ENCODE data around the gene WDR48.

WDR48 gene

GRCh38 chr3:39109086-39109485 lies 57.3 kb downstream of the WDR48 start:
- no peak for DNase-seq (ENCODE audit: low read depth in 2 of 2)
- H3K4me3 ChIP-seq (replicated peaks in 1 of 2; ENCODE audit: low read depth in 2 of 2, low read length in 2 of 2), result no peak overlapping the region
- TF ChIP-seq, protein P1, sequence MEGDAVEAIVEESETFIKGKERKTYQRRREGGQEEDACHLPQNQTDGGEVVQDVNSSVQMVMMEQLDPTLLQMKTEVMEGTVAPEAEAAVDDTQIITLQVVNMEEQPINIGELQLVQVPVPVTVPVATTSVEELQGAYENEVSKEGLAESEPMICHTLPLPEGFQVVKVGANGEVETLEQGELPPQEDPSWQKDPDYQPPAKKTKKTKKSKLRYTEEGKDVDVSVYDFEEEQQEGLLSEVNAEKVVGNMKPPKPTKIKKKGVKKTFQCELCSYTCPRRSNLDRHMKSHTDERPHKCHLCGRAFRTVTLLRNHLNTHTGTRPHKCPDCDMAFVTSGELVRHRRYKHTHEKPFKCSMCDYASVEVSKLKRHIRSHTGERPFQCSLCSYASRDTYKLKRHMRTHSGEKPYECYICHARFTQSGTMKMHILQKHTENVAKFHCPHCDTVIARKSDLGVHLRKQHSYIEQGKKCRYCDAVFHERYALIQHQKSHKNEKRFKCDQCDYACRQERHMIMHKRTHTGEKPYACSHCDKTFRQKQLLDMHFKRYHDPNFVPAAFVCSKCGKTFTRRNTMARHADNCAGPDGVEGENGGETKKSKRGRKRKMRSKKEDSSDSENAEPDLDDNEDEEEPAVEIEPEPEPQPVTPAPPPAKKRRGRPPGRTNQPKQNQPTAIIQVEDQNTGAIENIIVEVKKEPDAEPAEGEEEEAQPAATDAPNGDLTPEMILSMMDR (IDR thresholded peaks at IDR 0.05; ENCODE audit: low read depth, low read length), result no peak

- TF ChIP-seq, protein P1 (IDR thresholded peaks at IDR 0.05; ENCODE audit: low read depth, low read length), result no peak
- H3K4me3 ChIP-seq (replicated peaks in 1 of 2; ENCODE audit: low read depth in 2 of 2, low read length in 2 of 2), result no peak overlapping the region
- DNase-seq (ENCODE audit: low read depth in 2 of 2), result no peak
Measured at GRCh38 chr3:39110041-39110639, 58.3 kb downstream of the WDR48 start.

- no peak overlapping the region for H3K4me3 ChIP-seq (replicated peaks in 1 of 2; ENCODE audit: low read depth in 2 of 2, low read length in 2 of 2)
- TF ChIP-seq, protein P1 (IDR thresholded peaks at IDR 0.05; ENCODE audit: low read depth, low read length), result no peak
- no peak for DNase-seq (ENCODE audit: low read depth in 2 of 2)
Measured at GRCh38 chr3:39112113-39112512, 60.3 kb downstream of the WDR48 start.

GRCh38 chr3:39112535-39112934 lies 60.7 kb downstream of the WDR48 start:
- DNase-seq (ENCODE audit: low read depth in 2 of 2), result no peak
- TF ChIP-seq, protein P1 (IDR thresholded peaks at IDR 0.05; ENCODE audit: low read depth, low read length), result no peak

GRCh38 chr3:39113291-39113690 lies 61.5 kb downstream of the WDR48 start:
- no peak overlapping the region for H3K4me3 ChIP-seq (replicated peaks in 1 of 2; ENCODE audit: low read depth in 2 of 2, low read length in 2 of 2)
- no peak for DNase-seq (ENCODE audit: low read depth in 2 of 2)
- TF ChIP-seq, protein P1 (IDR thresholded peaks at IDR 0.05; ENCODE audit: low read depth, low read length), result no peak

More at GRCh38 chr3:39112535-39112934, 60.7 kb downstream of the WDR48 start:
- no peak overlapping the region for H3K4me3 ChIP-seq (replicated peaks in 1 of 2; ENCODE audit: low read depth in 2 of 2, low read length in 2 of 2)

- TF ChIP-seq, protein P1 (IDR thresholded peaks at IDR 0.05; ENCODE audit: low read depth, low read length), result no peak
- DNase-seq (ENCODE audit: low read depth in 2 of 2), result no peak
- H3K4me3 ChIP-seq (replicated peaks in 1 of 2; ENCODE audit: low read depth in 2 of 2, low read length in 2 of 2), result no peak overlapping the region
Measured at GRCh38 chr3:39114456-39114855, 62.6 kb downstream of the WDR48 start.

DNA sequence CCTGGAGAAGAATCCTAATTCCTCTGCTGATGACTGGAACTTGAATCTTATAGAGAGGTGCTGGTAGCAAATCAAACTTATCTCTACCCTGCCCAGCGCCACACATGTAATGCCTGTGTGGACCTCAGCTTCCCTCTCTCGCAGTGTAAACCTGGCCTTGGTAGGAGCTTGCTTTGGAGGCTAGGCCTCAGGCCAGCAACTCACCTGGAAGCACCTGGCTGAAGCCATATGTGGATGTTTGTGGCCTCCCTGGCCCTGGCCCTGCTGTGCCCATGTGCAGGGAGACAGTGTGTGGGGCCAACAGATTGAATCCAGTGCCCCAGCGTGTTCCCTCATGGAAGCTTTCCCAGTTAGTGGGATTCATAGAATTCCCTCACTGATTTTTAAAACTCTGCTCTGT lies 64.1 kb downstream of the WDR48 start:
- TF ChIP-seq, protein P1 (IDR thresholded peaks at IDR 0.05; ENCODE audit: low read depth, low read length), result no peak
- DNase-seq (ENCODE audit: low read depth in 2 of 2), result no peak
- H3K4me3 ChIP-seq (replicated peaks in 1 of 2; ENCODE audit: low read depth in 2 of 2, low read length in 2 of 2), result no peak overlapping the region

All from cardiac fibroblast (primary cell).